HG03095 (cell line): ENCODE data around the gene RFTN1.

Source experiments
- ATAC-seq: cut with Tn5 transposase; IDR thresholded peaks from one replicate; pipeline ENCODE4 v1.9.1; 2021; ENCODE audit warnings: moderate library complexity; ENCODE audit not compliant: unreplicated experiment

RFTN1 gene

GRCh38 chr3:16415911-16416476, 97.5 kb downstream of the RFTN1 start:
- no peak for ATAC-seq

- no peak for ATAC-seq
These were observed 100.2 kb downstream of the RFTN1 start for GRCh38 chr3:16413321-16413720.

- no peak for ATAC-seq
These were observed 101.2 kb downstream of the RFTN1 start for GRCh38 chr3:16412192-16412800.

GRCh38 chr3:16411441-16411840, 102.1 kb downstream of the RFTN1 start:
- no peak for ATAC-seq

GRCh38 chr3:16410659-16411058, 102.8 kb downstream of the RFTN1 start:
- no peak for ATAC-seq

GRCh38 chr3:16409032-16409431, 104.5 kb downstream of the RFTN1 start:
- no peak for ATAC-seq

GRCh38 chr3:16407366-16407765, 106.1 kb downstream of the RFTN1 start:
- no peak for ATAC-seq

GRCh38 chr3:16406579-16406978, 106.9 kb downstream of the RFTN1 start:
- peak; percentile 52 for ATAC-seq

GRCh38 chr3:16406166-16406565, 107.3 kb downstream of the RFTN1 start:
- ATAC-seq = no peak

- ATAC-seq = no peak
These were observed 109.1 kb downstream of the RFTN1 start for GRCh38 chr3:16404349-16404895.

GRCh38 chr3:16402451-16402850, 111.0 kb downstream of the RFTN1 start:
- ATAC-seq = no peak

GRCh38 chr3:16401273-16401672, 112.2 kb downstream of the RFTN1 start:
- no peak for ATAC-seq

- ATAC-seq = no peak
These were observed 113.2 kb downstream of the RFTN1 start for GRCh38 chr3:16400106-16400931.

- ATAC-seq = no peak
These were observed 114.0 kb downstream of the RFTN1 start for GRCh38 chr3:16399473-16399872.

GRCh38 chr3:16398648-16399047, 114.9 kb downstream of the RFTN1 start:
- ATAC-seq = no peak

- ATAC-seq = no peak
These were observed 117.3 kb downstream of the RFTN1 start for GRCh38 chr3:16396202-16396601.

GRCh38 chr3:16395212-16395611, 118.3 kb downstream of the RFTN1 start:
- no peak for ATAC-seq

- ATAC-seq = no peak
These were observed 118.9 kb downstream of the RFTN1 start for GRCh38 chr3:16394639-16395038.

- ATAC-seq = no peak
These were observed 120.8 kb downstream of the RFTN1 start for GRCh38 chr3:16392717-16393116.

- ATAC-seq = no peak
These were observed 121.4 kb downstream of the RFTN1 start for GRCh38 chr3:16392065-16392464.

- ATAC-seq = no peak
These were observed 122.9 kb downstream of the RFTN1 start for GRCh38 chr3:16390581-16390980.
